Endothelial cell of hepatic sinusoid (primary cell): ENCODE data around the gene CFAP126.
"Not testable (repeated sequence)": the region's sequence is repeated elsewhere in the genome, so short reads cannot be mapped to it uniquely, and the experiment has no call there.

Experiments used
- in situ Hi-C: cut with HindIII; loops from 2 replicates; pipeline ENCODE4 v1.10.0; 2017; ENCODE audit warnings: low sequenced_read_pairs

Gene CFAP126

DNA sequence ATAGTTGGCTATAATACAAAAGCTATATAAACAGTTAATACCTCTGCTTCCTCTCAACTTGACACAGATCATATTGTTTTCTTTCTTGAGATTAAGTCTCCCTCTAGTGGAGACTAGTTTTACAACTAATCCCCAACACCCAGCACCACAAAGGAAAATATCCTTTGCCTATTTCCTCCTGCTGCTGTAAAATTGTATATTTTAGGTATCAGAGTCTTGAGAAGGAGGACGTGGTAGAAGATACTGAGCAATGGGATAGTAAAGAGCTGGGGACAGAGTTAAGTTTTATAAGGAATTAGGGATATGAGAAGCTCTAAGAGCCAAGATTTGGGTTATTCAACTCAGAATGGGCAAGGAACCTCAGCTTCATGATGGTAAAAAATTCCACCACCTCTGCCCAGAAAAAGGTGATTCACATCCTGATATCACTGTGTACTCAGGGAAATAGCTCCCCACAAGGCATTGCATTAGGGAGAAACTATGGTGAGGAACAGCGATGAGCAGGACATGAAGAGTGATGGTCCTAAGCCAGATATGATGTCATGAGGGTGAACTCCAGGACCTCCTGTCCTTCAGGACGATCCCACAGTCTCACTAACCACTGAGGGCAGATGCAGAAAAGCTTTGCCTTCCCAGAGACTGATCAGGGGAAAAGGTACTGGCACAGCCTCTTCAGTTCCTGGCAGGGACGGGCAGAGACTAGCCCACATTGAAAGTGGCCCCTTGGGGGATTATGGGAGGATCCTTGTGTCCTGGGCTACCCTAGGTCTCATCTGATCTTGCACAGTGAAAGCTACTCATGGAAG is 14.7 kb upstream of the CFAP126 start:
- in situ Hi-C loops: loop anchor here (5.0 kb wide), 1 partner anchor 175 kb away; no protein-coding TSS in a partner anchor

DNA sequence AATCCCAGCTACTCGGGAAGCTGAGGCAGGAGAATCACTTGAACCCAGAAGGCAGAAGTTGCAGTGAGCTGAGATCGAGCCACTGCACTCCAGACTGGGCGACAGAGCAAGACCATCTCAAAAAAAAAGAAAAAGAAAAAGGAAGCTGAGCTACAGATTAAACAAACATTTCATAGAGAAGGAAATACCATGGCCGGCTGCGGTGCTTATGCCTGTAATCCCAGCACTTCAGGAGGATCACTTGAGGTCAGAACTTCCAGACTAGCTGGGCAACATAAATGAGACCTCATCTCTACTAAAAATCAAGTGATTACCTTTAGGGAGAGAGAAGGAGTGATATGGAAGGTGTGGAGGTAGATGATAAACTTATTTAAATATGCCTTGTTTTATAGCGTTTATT is 14.0 kb upstream of the CFAP126 start:
- in situ Hi-C loops: loop anchor here (5.0 kb wide), 1 partner anchor 174 kb away; no protein-coding TSS in a partner anchor

DNA sequence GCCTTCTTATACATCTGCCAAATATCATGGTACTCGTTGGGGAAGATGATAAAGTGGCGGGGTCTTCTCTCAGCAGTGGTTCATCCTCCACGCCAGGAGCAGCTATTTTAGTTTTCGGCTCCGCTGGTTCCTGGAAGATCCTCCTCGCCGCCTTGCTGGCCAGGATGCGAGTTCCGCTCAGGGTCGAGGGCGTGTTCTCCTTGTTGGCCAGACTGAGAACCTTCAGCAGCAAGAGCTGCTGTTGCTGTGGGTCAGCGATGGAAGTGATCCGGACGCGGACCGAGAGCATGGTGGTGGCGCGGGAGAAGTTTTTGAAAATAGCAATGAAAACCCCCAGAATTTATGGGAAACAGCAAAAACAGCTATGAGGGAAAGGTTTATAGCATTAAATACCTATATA is 11.4 kb upstream of the CFAP126 start:
- in situ Hi-C loops: no loop called here

DNA sequence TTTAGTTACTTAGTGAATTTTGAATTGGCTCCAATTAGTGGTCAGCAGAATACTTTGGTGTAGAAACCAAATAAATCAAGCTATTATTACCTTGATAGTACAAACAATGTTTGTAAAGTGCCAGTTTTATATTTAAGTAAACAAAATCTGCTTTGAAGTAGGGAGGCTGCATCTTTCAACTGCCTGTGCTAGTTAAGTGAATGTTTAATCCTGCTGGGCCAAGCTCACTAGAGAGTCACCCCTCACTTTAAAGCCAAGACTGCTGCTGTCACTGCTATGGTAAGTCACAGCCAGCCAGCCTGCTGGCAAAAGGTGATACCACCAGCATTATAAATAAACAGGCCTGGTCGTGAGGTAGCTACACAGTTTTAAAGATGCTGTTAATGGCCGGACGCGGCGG is 10.3 kb upstream of the CFAP126 start:
- in situ Hi-C loops: no loop called here

DNA sequence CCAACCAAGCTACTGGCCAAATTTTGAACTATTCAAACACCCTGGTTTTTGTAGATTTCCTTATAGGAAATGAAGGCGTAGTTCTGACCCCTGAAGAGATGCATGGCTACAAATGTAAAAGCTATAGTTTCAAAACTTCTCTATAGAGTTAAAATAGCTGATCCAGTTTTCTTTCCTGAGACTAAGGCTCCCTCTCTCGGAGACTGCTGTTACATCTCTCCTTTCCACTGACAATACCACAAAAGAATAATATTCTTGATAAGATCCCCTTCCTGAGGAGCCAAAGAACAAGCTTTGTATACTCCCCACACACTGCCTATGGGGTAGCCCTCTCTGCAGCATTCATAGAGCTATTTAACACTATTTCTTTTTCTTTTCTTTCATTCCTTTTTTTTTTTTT is 6.7 kb upstream of the CFAP126 start:
- in situ Hi-C loops: loop anchor here (5.0 kb wide), 1 partner anchor 67 kb away; the partner anchor contains the start of gene MPZ

DNA sequence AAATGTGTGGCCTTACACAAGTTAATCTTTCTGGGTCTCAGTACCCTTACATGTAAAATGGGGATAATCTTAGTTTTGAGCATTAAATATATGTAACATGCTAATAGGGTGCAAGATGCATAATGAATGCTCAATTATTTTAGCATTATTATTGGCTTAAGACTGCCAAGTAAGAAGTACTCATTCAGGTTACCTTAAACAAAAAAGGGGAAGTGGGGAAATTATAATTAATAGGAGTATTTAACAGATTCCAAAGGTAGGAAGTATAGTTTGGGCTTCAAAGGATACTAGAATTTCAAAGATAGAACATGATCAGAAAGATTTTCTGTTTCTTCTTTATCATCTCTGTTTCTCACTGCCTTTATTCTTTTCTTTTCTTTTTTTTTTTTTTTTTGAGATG is 5.8 kb upstream of the CFAP126 start:
- in situ Hi-C loops: loop anchor here (5.0 kb wide), 1 partner anchor 66 kb away; the partner anchor contains the start of gene MPZ

DNA sequence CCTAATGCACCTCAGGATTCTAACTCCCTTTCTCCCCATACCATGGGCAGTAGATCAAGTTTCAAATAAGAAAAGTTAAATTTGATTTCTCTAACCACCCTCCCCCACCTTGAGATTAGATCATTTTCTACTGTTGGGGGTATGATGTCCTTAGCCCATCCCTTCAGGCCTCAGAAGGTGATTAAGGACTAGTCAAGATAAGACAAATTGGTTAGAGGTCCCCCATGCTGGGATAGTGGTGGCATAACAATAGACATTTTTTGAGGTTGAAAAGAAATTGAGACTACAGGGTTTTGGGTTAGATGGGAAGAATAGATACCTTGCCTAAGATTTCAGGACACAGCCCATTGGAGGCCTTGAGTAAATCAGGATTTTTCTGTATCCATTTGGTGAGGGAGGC is 2.5 kb downstream of the CFAP126 start:
- in situ Hi-C loops: no loop called here

DNA sequence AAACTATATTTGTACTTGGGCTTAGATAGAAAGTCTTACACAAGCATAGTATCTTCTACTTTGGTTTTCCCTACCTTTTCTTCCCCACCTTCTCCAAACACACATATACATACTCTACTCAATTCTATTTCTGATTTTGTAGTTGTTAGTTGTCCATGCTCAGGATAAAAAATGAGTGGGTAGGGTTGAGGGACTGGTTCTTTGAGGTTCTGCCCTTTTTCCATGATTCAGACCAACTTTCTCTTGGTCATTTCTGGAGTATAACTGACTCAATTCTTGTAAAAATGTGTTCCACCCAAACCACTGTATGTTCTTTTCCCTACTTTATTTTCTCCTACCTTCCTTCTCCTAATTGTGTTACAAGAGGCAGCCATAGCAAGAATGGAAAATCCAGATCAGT is 3.3 kb downstream of the CFAP126 start:
- in situ Hi-C loops: no loop called here

DNA sequence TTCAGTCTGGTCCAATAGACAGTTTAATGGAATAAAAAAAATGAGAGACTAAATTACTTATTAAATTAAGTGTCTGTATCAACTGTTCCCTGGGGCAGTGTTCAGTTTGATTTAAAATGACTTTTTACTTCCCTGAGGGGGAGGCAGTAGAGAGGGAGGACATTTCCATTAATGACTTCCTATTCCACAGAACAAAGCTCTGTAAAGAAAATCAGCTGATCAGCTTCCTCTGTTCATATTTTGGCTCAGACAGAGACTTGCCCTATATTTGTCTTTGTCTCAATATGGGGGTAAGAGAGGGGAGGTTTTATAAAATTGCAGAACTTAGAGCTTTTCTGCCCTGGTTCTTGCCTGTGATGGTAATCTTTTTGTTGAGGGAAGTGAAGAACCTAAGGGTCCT is 8.4 kb downstream of the CFAP126 start:
- in situ Hi-C loops: no loop called here

DNA sequence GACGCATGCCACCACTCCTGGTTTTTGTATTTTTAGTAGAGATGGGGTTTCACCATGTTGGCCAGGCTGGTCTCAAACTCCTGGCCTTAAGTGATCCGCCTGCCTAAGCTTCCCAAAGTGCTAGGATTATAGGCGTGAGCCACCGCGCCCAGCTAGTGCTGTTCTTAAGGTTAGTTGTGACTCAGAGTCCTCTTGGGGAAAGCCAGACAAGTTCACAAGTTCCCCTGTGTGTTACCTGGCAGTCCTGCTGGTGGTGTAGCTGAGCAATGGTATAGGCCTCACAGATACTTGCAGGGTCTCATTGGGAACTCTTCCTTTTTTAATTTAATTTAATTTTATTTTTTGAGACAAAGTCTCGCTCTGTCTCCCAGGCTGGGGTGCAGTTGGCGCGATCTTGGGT is 10.6 kb downstream of the CFAP126 start:
- in situ Hi-C loops: no loop called here

DNA sequence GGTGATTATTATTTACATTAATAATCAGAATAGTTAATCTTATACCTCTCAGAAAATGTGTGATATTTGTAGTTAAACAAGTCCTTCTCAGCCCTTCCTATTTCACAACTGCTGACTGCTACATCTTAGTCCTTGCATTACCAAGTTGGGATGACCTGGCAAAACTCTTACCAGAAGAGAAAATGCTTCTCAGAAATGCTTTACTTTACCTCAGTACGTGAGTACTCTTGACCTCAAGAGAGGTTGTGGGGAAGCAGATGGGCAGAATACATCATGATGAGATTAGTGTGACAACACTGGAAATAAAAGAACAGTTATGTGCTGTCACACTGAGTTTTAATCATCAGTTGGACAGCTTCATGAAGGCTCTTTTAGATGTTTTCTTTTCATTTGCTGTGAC is 16.2 kb downstream of the CFAP126 start:
- in situ Hi-C loops: no loop called here

DNA sequence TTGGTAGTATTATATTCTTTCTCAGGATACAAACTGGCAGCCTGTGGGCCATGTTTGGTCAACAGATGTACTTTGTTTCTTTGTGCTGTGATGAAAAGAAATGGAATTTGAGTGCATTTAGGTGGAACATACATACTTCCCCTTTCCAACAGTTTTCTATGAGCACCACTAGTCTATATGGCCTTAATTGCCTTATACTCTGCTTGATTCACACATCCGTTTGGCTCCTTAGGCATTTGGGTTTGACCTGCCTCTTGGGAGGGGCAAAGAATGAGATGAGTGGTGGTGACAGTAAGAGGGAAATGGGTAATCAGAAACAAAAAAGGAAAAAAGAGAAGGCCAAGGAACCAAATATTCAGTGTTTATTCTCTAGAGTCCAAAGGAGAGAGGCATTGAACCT is 17.0 kb downstream of the CFAP126 start:
- in situ Hi-C loops: no loop called here

DNA sequence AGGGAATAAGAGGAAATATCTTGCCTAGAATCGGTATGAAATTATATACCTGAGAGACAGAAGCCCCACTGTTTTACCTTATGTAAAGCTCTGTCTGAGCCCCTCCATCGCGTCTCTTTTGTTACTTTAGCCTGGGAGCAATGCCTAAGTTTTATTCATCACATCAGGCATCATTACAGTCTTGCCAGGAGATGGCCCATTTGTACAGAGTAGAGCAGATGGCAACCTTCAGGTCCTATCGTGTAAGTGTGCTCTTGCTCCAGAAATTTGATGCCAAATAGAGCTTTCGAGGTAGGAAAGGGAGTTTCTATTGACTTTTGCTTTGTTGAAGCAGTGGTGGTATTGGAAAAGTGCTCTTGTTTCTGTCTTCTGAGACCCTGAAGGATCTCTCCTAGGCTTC is 24.9 kb downstream of the CFAP126 start:
- in situ Hi-C loops: no loop called here

DNA sequence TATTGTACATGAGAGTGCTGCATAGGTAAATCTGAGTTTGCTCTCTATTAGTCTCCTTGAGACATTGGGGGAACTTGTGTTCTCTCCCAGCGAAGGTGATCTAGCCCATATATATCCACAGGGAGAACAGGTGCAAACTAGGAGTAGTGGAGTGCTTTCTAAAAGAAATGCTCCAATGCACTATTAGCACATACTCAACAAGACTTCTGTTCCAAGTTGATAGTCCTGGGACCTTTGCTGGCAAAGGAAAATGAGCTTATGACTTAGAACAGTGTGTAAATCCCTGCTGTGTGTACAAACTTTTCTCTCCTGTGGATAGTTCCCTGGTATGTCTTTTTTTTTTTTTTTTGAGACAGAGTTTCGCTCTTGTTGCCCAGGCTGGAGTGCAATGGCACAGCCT is 25.5 kb downstream of the CFAP126 start:
- in situ Hi-C loops: no loop called here

DNA sequence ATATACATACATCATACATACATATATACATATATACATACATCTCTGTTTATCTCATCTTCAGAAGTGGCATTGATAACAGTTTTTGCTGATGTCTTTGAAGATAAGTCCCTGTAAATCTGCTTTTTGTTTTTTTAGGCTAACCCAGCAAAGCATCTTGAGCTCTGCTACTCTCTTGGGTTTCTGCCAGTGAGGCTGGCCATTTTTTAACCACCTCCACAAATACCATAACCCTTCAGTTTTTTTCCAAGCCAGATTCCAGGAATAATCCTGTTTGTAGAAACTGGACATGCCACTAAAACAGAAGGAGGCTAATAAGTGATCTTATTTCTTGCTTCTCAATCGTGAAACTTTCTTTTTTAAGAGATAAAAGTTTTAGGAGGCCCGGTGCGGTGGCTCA is 31.9 kb downstream of the CFAP126 start:
- in situ Hi-C loops: no loop called here

DNA sequence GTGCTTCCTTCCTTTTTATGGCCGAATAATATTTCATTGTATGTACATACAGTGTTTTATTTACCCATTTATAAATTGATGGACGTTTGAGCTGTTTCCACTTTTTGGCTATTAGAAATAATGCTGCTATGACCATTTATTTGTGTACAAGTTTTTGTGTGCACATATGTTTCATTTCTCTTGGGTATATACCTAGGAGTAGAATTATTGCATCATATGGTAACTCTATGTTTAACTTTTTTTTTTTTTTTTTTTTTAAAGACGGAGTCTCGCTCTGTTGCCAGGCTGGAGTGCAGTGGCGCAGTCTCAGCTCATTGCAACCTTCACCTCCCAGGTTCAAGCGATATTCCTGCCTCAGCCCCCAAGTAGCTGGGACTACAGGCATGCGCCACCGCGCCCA is 34.5 kb downstream of the CFAP126 start:
- in situ Hi-C loops: no loop called here

DNA sequence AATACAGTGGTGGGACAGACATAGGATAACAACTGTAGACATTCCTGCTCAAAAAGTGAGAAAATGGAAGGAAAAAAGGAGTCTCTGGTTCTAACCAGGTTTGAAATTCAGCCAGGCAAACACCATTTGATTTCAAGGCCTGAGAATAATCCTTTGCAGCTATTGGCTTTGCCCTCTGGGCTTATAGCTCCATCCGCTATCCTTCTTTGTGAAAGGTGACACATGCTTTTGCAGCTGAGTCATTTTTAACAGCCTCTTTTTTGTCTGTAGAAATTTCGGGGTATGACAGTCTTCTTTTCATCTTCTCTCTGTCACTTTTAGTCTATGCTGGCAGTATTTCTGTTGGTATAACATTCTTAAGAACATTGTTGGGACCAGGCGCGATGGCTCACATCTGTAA is 37.3 kb downstream of the CFAP126 start:
- in situ Hi-C loops: no loop called here

DNA sequence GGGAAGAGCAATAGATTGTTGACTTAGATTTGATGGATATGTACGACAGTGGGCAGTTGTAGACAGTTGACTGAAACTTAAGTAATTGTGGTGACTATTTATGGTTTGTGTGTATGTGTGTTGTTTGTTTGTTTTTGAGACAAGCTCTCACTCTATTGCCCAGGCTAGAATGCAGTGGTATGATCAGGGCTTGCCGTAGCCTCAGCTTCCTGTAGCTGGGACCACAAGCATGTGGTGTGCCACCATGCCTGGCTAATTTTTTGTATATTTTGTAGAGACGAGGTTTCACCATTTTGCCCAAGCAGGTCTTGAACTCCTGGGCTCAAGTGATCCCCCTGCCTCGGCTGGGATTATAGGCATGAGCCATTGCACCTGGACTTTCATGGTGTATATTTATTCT is 43.7 kb downstream of the CFAP126 start:
- in situ Hi-C loops: no loop called here

DNA sequence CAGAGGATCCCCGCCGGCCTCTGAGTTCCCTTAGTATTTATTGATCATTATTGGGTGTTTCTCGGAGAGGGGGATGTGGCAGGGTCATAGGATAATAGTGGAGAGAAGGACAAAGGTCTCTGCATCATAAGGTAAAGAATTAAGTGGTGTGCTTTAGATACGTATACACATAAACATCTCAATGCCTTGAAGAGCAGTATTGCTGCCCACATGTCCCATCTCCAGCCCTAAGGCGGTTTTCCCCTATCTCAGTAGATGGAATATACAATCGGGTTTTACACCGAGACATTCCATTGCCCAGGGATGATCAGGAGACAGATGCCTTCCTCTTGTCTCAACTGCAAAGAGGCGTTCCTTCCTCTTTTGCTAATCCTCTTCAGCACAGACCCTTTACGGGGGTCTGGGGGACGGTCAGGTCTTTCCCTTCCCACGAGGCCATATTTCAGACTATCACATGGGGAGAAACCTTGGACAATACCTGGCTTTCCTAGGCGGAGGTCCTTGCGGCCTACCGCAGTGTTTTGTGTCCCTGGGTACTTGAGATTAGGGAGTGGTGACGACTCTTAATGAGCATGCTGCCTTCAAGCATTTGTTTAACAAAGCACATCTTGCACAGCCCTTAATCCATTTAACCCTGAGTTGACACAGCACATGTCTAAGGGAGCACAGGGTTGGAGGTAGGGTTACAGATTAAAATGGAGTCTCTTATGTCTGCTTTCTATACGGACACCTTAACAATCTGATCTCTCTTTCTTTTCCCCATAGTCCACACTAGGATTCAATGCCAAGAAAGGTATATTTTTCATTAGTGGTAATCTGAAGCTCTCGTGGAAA is 51.6 kb downstream of the CFAP126 start:
- in situ Hi-C loops: not testable (repeated sequence)
